Peyer's patch (tissue), 4 donors: ENCODE measurements around the gene LRFN4.

Experiments used
- POLR2A ChIP-seq, 2 donors: fragments of 450-650 bp; IDR thresholded peaks; one replicate each; pipeline ENCODE4 v1.5.1; 2017; ENCODE audit warnings: antibody characterized with exemption in 2 of 2, mild to moderate bottlenecking in 2 of 2, moderate library complexity in 2 of 2
- TF ChIP-seq, protein P1 (sequence below), 6 experiments: fragments of 450-650 bp in 4 of 6; fragments of 200-600 bp in 2 of 6; sonication (generic) in 1 of 6; IDR thresholded peaks; one replicate each; pipeline ENCODE4 v1.5.1; 2017 to 2019; ENCODE audit warnings: antibody characterized with exemption in 6 of 6, mild to moderate bottlenecking in 3 of 6, moderate library complexity in 1 of 6

DNA sequence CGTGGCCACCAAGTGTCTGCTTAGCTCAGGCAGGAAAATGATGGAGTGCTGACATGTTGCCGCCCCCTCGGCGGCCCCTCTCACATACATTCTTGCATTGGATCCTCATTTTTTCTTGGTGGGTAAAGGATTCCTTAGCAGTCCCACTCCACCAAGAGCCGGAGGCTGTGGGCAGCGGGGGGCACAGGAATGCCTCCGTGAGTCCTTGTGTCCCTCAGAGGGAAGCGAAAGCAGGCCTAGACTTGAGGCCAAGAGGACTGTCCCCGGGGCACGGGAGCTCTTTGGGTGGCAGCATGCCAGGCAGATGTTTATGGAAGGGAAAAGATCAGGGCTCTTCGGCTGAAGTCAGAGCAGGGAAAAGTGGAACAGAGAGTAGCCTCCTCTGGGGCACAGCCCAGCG, 21.6 kb downstream of the LRFN4 start:
- TF ChIP-seq, protein P1, sequence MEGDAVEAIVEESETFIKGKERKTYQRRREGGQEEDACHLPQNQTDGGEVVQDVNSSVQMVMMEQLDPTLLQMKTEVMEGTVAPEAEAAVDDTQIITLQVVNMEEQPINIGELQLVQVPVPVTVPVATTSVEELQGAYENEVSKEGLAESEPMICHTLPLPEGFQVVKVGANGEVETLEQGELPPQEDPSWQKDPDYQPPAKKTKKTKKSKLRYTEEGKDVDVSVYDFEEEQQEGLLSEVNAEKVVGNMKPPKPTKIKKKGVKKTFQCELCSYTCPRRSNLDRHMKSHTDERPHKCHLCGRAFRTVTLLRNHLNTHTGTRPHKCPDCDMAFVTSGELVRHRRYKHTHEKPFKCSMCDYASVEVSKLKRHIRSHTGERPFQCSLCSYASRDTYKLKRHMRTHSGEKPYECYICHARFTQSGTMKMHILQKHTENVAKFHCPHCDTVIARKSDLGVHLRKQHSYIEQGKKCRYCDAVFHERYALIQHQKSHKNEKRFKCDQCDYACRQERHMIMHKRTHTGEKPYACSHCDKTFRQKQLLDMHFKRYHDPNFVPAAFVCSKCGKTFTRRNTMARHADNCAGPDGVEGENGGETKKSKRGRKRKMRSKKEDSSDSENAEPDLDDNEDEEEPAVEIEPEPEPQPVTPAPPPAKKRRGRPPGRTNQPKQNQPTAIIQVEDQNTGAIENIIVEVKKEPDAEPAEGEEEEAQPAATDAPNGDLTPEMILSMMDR (IDR thresholded peaks at IDR 0.05): no peak
- no peak for TF ChIP-seq POLR2A (IDR thresholded peaks at IDR 0.05)
